Right lobe of liver (tissue), 4 donors: Measurements from ENCODE around the gene SCGB1A1.

Experiments used
- POLR2A ChIP-seq: fragments of 450-650 bp; IDR thresholded peaks from one replicate; pipeline ENCODE4 v1.6.1; 2017; ENCODE audit warnings: antibody characterized with exemption, mild to moderate bottlenecking
- TF ChIP-seq, protein P1 (sequence below), 4 donors: fragments of 200-600 bp in 3 of 4; fragments of 450-650 bp in 1 of 4; IDR thresholded peaks; one replicate each; pipeline versions ENCODE4 v1.5.1 to v1.8.0; 2016 to 2022; ENCODE audit warnings: antibody characterized with exemption in 4 of 4, mild to moderate bottlenecking in 2 of 4
- donor health status: DM: no; HTN: no; CAD: no.
- donor health status: DM: no; HTN: no; CAD: no.
- donor health status: DM: no; HTN: yes; CAD: no.

GRCh38 chr11:62444236-62444833 is 25.5 kb downstream of the SCGB1A1 start:
- TF ChIP-seq, protein P1, sequence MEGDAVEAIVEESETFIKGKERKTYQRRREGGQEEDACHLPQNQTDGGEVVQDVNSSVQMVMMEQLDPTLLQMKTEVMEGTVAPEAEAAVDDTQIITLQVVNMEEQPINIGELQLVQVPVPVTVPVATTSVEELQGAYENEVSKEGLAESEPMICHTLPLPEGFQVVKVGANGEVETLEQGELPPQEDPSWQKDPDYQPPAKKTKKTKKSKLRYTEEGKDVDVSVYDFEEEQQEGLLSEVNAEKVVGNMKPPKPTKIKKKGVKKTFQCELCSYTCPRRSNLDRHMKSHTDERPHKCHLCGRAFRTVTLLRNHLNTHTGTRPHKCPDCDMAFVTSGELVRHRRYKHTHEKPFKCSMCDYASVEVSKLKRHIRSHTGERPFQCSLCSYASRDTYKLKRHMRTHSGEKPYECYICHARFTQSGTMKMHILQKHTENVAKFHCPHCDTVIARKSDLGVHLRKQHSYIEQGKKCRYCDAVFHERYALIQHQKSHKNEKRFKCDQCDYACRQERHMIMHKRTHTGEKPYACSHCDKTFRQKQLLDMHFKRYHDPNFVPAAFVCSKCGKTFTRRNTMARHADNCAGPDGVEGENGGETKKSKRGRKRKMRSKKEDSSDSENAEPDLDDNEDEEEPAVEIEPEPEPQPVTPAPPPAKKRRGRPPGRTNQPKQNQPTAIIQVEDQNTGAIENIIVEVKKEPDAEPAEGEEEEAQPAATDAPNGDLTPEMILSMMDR (IDR thresholded peaks at IDR 0.05) = no peak
- no peak for TF ChIP-seq POLR2A
